HG02588 (cell line): Measurements from ENCODE around the gene SGSM1.

Source experiments
- ATAC-seq: cut with Tn5 transposase; IDR thresholded peaks from one replicate; pipeline ENCODE4 v1.9.1; 2021; ENCODE audit warnings: mild to moderate bottlenecking, moderate library complexity; ENCODE audit not compliant: unreplicated experiment

The SGSM1 gene

GRCh38 chr22:24975125-24975640, 169.2 kb downstream of the SGSM1 start:
- ATAC-seq, result no peak

- no peak for ATAC-seq
Observed at GRCh38 chr22:24975813-24976341, 169.9 kb downstream of the SGSM1 start.

GRCh38 chr22:24976442-24977218, 170.6 kb downstream of the SGSM1 start:
- ATAC-seq, result no peak
